ENCODE measurements around the gene REST. TPM values are rescaled to one million over a fixed set of nuclear protein-coding genes. Genes with fewer than 3 reads are reported as not detected.
"Not testable (repeated sequence)": the region's sequence is repeated elsewhere in the genome, so short reads cannot be mapped to it uniquely, and the experiment has no call there.

REST gene
- total RNA-seq, 3 donors from 2014 or later (not counting 1 experiment from before 2014, with no cell fraction given) = 52.1 to 71.3 (median 67.6) TPM

DNA sequence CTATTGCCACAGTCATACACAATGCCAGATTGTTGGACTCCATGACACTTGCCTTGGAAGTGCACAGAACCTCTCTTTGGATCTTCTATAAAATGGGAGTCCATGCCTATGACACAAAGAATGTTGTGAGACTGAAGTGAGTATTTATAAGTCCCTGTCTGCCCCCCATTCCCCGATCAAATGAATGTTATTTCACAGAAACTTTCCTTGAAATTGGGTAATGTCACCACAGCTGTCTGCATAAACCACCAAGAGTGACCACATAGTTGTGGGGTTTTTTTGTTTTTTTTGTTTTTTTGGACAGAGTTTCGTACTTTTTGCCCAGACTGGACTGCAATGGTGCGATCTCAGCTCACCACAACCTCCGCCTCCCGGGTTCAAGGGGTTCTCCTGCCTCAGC, 27.1 kb upstream of the REST start:
- H3K36me3 Mint-ChIP-seq = no peaks in the 10 kb centered on the region
- no peaks in the 10 kb centered on the region for H3K36me3 ChIP-seq (ENCODE audit: control insufficient read depth, insufficient read depth, low read length)
- no peak for DNase-seq
- WGBS (ENCODE audit: insufficient coverage) = 34% methylated on average over 5 of the region's 5 CpGs
- no peak overlapping the region for H3K4me3 ChIP-seq (ENCODE audit: low read length)
- peaks cover 9 to 12% of the 10 kb centered on the region in 2 donors for H3K4me1 Mint-ChIP-seq
- no peaks in the 10 kb centered on the region for H3K27me3 ChIP-seq (ENCODE audit: control insufficient read depth, insufficient read depth, low read length)
- H3K9me3 ChIP-seq (ENCODE audit: control insufficient read depth, insufficient read depth, low read length) = no peaks in the 10 kb centered on the region
- TF ChIP-seq, protein P1, sequence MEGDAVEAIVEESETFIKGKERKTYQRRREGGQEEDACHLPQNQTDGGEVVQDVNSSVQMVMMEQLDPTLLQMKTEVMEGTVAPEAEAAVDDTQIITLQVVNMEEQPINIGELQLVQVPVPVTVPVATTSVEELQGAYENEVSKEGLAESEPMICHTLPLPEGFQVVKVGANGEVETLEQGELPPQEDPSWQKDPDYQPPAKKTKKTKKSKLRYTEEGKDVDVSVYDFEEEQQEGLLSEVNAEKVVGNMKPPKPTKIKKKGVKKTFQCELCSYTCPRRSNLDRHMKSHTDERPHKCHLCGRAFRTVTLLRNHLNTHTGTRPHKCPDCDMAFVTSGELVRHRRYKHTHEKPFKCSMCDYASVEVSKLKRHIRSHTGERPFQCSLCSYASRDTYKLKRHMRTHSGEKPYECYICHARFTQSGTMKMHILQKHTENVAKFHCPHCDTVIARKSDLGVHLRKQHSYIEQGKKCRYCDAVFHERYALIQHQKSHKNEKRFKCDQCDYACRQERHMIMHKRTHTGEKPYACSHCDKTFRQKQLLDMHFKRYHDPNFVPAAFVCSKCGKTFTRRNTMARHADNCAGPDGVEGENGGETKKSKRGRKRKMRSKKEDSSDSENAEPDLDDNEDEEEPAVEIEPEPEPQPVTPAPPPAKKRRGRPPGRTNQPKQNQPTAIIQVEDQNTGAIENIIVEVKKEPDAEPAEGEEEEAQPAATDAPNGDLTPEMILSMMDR (IDR thresholded peaks at IDR 0.05) = no peak
- no peaks in the 10 kb centered on the region for H3K9me3 Mint-ChIP-seq
- H3K4me3 Mint-ChIP-seq = no peak overlapping the region
- H3K27me3 Mint-ChIP-seq (ENCODE audit: low read depth in 2 of 2) = peaks cover 2 to 3% of the 10 kb centered on the region in 2 donors
- intact Hi-C loops (cut with micrococcal nuclease) = no loop called here
- H3K27ac ChIP-seq (ENCODE audit: low read length) = no peak overlapping the region
- no peak overlapping the region for H3K27ac Mint-ChIP-seq
- ATAC-seq = no peak
- peaks cover 11% of the 10 kb centered on the region for H3K4me1 ChIP-seq (ENCODE audit: control insufficient read depth, insufficient read depth, low read length)

DNA sequence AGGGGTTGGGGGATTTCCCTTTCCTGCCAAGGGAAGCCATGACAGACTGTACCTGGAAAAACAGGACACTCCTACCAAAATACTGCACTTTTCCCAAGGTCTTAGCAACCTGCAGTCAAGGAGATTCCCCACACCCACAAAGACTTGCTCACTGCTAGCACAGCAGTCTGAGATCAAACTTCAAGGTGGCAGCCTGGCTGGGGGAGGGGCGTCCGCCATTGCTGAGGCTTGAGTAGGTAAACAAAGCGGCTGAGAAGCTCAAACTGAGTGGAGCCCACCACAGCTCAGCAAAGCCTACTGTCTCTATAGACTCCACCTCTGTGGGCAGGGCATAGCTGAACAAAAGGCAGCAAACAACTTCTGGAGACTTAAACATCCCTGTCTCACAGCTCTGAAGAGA, 23.2 kb upstream of the REST start:
- intact Hi-C loops (cut with micrococcal nuclease) = not testable (repeated sequence)

DNA sequence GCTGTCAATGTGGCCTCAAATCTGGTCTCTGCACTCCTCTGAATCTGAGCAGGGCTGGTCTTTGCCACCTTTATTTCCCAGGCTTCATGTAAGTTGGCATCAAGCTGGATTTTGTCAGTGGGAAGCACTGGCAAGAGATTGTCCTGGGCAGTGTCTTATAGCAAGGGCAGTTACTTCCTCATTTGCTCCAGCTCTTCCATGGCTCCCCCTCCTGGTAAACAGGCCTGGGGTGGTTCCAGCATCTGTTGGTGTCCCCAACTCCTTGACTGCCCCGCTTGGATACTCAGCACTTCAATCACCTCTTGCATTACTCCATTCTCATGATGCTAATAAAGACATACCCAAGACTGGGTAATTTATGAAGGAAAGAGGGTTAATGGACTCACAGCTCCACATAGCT, 15.0 kb upstream of the REST start:
- Histone ChIP-seq H3K9me3 (ENCODE audit: control insufficient read depth, insufficient read depth, low read length) (no peaks in the 10 kb centered on the region), H3K4me1 (ENCODE audit: control insufficient read depth, insufficient read depth, low read length) (no peaks in the 10 kb centered on the region), H3K27ac (ENCODE audit: low read length) (no peak overlapping the region), H3K36me3 (ENCODE audit: control insufficient read depth, insufficient read depth, low read length) (no peaks in the 10 kb centered on the region), H3K27me3 (ENCODE audit: control insufficient read depth, insufficient read depth, low read length) (no peaks in the 10 kb centered on the region), H3K4me3 (ENCODE audit: low read length) (no peak overlapping the region)
- intact Hi-C loops (cut with micrococcal nuclease) = no loop called here
- H3K27me3 Mint-ChIP-seq (ENCODE audit: low read depth in 2 of 2) = peaks cover 4 to 5% of the 10 kb centered on the region in 2 donors
- DNase-seq (no peak), ATAC-seq (no peak)
- no peak overlapping the region for H3K4me3 Mint-ChIP-seq
- H3K4me1 Mint-ChIP-seq = no peaks in the 10 kb centered on the region
- no peak overlapping the region for H3K27ac Mint-ChIP-seq
- no CpG with 5 or more reads among the region's 1 CpG for WGBS (ENCODE audit: insufficient coverage)
- TF ChIP-seq, protein P1 (IDR thresholded peaks at IDR 0.05) = no peak
- H3K36me3 Mint-ChIP-seq = no peaks in the 10 kb centered on the region
- no peaks in the 10 kb centered on the region for H3K9me3 Mint-ChIP-seq

More for the DNA sequence above, 23.2 kb upstream of the REST start:
- not testable (repeated sequence) for H3K27ac ChIP-seq (ENCODE audit: low read length); H3K4me3 ChIP-seq (ENCODE audit: low read length); H3K9me3 Mint-ChIP-seq; H3K36me3 ChIP-seq (ENCODE audit: control insufficient read depth, insufficient read depth, low read length); H3K4me1 ChIP-seq (ENCODE audit: control insufficient read depth, insufficient read depth, low read length); H3K9me3 ChIP-seq (ENCODE audit: control insufficient read depth, insufficient read depth, low read length); H3K27me3 ChIP-seq (ENCODE audit: control insufficient read depth, insufficient read depth, low read length); H3K4me3 Mint-ChIP-seq; ATAC-seq; H3K27ac Mint-ChIP-seq; H3K36me3 Mint-ChIP-seq; H3K4me1 Mint-ChIP-seq; DNase-seq
- peaks cover 18 to 20% of the 10 kb centered on the region in 2 donors for H3K27me3 Mint-ChIP-seq (ENCODE audit: low read depth in 2 of 2)
- 92% methylated on average over 3 of the region's 3 CpGs for WGBS (ENCODE audit: insufficient coverage)

DNA sequence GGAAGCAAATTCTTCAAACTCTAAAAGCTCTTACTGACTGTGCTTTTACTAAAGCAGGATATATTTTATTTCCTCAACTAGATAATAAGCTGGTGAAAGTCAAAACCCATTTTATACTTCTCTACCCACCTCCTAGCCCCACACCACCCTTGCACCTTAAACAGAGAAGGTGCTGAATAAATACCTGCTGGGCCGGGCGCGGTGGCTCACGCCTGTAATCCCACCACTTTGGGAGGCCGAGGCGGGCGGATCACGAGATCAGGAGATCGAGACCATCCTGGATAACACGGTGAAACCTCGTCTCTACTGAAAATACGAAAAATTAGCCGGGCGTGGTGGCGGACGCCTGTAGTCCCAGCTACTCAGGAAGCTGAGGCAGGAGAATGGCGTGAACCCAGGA, 9.9 kb upstream of the REST start:
- WGBS (ENCODE audit: insufficient coverage) = 98% methylated on average over 16 of the region's 17 CpGs
- H3K4me3 ChIP-seq (ENCODE audit: low read length); H3K36me3 ChIP-seq (ENCODE audit: control insufficient read depth, insufficient read depth, low read length); DNase-seq; H3K36me3 Mint-ChIP-seq; H3K27me3 ChIP-seq (ENCODE audit: control insufficient read depth, insufficient read depth, low read length); H3K4me3 Mint-ChIP-seq; H3K4me1 ChIP-seq (ENCODE audit: control insufficient read depth, insufficient read depth, low read length); intact Hi-C loops (cut with micrococcal nuclease); ATAC-seq; H3K4me1 Mint-ChIP-seq; H3K27me3 Mint-ChIP-seq (ENCODE audit: low read depth in 2 of 2); H3K27ac ChIP-seq (ENCODE audit: low read length); H3K9me3 ChIP-seq (ENCODE audit: control insufficient read depth, insufficient read depth, low read length); H3K9me3 Mint-ChIP-seq; H3K27ac Mint-ChIP-seq: not testable (repeated sequence)

DNA sequence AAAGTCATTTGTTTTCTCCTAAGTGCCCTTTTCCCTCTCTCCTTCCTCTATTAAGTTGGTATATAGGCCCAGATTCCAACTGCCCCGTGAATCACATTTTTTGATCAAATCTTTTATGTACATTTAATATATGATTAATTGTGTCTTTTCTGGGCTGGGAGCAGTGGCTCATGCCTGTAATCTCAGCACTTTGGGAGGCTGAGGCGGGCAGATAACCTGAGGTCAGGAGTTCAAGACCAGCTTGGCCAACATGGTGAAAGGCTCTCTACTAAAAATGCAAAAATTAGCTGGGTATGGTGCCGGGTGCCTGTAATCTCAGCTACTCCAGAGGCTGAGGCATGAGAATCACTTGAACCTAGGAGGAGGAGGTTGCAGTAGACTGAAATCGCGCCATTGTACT, 7.5 kb upstream of the REST start:
- 94% methylated on average over 4 of the region's 5 CpGs for WGBS (ENCODE audit: insufficient coverage)
- not testable (repeated sequence) for H3K4me3 ChIP-seq (ENCODE audit: low read length); ATAC-seq; H3K4me3 Mint-ChIP-seq; H3K27ac ChIP-seq (ENCODE audit: low read length); H3K27me3 Mint-ChIP-seq (ENCODE audit: low read depth in 2 of 2); H3K4me1 Mint-ChIP-seq; H3K36me3 ChIP-seq (ENCODE audit: control insufficient read depth, insufficient read depth, low read length); H3K9me3 Mint-ChIP-seq; H3K36me3 Mint-ChIP-seq; H3K27me3 ChIP-seq (ENCODE audit: control insufficient read depth, insufficient read depth, low read length); DNase-seq; H3K9me3 ChIP-seq (ENCODE audit: control insufficient read depth, insufficient read depth, low read length); H3K4me1 ChIP-seq (ENCODE audit: control insufficient read depth, insufficient read depth, low read length); H3K27ac Mint-ChIP-seq
- intact Hi-C loops (cut with micrococcal nuclease) = loop anchor here (10.0 kb wide), 2 partner anchors 245 to 1045 kb away; partner anchors contain the start of gene EXOC1
